ENCODE data around the gene DALRD3.
A peak's percentile ranks its signal among the peaks of the same experiment; 100 is the strongest.
"Not testable (repeated sequence)": the region's sequence is repeated elsewhere in the genome, so short reads cannot be mapped to it uniquely, and the experiment has no call there.

The DALRD3 gene

DNA sequence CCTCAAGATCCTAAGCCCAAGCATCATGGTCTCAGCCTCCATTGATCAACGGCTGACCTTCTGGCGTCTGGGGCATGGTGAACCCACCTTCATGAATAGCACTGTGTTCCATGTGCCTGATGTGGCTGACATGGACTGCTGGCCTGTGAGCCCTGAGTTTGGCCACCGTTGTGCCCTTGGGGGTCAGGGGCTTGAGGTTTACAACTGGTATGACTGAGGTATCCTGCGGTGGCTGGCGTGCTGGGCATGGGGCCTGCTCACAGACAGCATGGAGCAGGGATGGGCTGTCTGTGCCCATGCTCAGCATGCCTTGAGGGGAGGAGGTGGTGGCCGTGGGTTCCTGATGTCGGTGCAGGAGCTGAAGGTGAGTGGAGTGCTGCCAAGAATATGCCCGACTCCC is 3.3 kb downstream of the DALRD3 start:
- no peaks in the 10 kb centered on the region for H3K9me3 Mint-ChIP-seq
- H3K4me3 Mint-ChIP-seq, result no peak overlapping the region
- peaks cover 56% of the 10 kb centered on the region for H3K36me3 Mint-ChIP-seq
- ATAC-seq, result no peak
- H3K27ac Mint-ChIP-seq, result peak overlapping the region; percentile 20
- peaks cover 36% of the 10 kb centered on the region for H3K4me1 Mint-ChIP-seq
- DNase-seq (ENCODE audit: low spot score in 2 of 2), result no peak

DNA sequence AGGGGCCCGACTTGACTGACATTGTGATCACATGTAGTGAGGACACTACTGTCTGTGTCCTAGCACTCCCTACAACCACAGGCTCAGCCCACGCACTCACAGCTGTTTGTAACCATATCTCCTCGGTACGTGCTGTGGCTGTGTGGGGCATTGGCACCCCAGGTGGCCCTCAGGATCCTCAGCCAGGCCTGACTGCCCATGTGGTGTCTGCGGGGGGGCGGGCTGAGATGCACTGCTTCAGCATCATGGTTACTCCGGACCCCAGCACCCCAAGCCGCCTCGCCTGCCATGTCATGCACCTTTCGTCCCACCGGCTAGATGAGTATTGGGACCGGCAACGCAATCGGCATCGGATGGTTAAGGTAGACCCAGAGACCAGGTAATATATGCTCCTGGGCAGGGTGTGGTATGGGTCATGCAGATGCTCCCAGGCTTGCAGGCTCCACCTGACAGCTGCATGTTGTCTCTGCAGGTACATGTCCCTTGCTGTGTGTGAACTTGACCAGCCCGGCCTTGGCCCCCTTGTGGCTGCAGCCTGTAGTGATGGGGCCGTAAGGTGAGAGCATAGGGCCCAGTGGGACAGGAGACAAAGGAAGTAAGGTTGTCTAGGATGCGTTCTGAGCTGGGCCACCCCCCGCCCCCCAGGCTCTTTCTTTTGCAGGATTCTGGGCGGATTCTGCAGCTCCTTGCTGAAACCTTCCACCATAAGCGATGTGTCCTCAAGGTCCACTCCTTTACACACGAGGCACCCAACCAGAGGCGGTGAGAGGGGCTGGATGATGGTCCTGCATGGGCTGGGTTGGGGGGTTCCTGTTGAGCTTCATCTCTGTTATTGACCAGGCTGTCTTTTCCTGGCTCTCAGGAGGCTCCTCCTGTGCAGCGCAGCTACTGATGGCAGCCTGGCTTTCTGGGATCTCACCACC is 4.4 kb downstream of the DALRD3 start:
- Mint-ChIP-seq H3K4me3 (no peak overlapping the region), H3K9me3 (no peaks in the 10 kb centered on the region), H3K4me1 (peaks cover 42% of the 10 kb centered on the region), H3K36me3 (peaks cover 66% of the 10 kb centered on the region), H3K27ac (peak overlapping the region; percentile 20)
- ATAC-seq, result peak; percentile 42
- no peak for DNase-seq (ENCODE audit: low spot score in 2 of 2)

DNA sequence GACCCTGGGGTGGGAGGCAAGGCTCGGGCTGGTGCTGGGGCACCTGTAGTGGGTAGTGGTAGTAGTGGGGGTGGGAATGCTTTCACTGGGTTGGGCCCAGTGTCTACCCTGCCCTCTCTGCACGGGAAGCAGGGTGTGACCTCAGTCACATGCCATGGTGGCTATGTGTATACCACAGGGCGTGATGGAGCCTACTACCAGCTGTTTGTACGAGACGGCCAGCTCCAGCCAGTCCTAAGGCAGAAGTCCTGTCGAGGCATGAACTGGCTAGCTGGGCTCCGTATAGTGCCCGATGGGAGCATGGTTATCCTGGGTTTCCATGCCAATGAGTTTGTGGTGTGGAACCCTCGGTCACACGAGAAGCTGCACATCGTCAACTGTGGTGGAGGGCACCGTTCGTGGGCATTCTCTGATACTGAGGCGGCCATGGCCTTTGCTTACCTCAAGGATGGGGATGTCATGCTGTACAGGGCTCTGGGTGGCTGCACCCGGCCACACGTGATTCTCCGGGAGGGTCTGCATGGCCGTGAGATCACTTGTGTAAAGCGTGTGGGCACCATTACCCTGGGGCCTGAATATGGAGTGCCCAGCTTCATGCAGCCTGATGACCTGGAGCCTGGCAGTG is 5.2 kb downstream of the DALRD3 start:
- H3K36me3 Mint-ChIP-seq, result peaks cover 73% of the 10 kb centered on the region
- peaks cover 50% of the 10 kb centered on the region for H3K4me1 Mint-ChIP-seq
- no peak overlapping the region for H3K27ac Mint-ChIP-seq

DNA sequence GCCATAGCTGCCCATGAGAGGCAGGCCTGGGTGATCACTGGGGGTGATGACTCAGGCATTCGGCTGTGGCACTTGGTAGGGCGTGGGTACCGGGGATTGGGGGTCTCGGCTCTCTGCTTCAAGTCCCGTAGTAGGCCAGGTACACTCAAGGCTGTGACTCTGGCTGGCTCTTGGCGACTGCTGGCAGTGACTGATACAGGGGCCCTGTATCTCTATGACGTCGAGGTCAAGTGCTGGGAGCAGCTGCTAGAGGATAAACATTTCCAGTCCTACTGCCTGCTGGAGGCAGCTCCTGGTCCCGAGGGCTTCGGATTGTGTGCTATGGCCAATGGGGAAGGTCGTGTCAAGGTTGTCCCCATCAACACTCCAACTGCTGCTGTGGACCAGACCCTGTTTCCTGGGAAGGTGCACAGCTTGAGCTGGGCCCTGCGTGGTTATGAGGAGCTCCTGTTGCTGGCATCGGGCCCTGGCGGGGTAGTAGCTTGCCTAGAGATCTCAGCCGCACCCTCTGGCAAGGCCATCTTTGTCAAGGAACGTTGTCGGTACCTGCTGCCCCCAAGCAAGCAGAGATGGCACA is 5.9 kb downstream of the DALRD3 start:
- Mint-ChIP-seq H3K4me3 (no peak overlapping the region), H3K9me3 (no peaks in the 10 kb centered on the region), H3K27ac (no peak overlapping the region), H3K36me3 (peaks cover 80% of the 10 kb centered on the region), H3K4me1 (peaks cover 57% of the 10 kb centered on the region)
- DNase-seq (ENCODE audit: low spot score in 2 of 2) (no peak), ATAC-seq (no peak)

More for the DNA sequence above, 5.2 kb downstream of the DALRD3 start:
- Mint-ChIP-seq H3K9me3 (no peaks in the 10 kb centered on the region), H3K4me3 (no peak overlapping the region)
- DNase-seq (ENCODE audit: low spot score in 2 of 2), result no peak
- ATAC-seq, result no peak

DNA sequence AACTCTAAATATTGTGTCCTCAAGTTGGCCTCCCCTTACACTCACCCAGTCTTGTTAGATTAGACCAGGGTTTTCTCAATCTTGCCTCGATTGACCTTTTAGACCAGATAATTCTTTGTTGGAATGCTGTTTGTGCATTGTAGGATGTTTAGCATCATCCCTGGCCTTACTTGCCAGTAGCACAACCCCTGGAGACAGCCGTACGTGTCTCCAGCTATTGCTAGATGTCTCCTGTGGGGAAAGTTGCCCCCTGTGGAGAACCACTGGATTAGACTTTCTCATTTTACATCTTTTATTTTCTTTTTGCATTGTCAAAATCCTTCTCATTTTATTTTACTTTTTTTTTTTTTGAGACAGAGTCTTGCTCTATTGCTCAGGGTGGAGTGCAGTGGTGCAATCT is 9.0 kb downstream of the DALRD3 start:
- Mint-ChIP-seq H3K9me3 (no peaks in the 10 kb centered on the region), H3K4me1 (peaks cover 50% of the 10 kb centered on the region), H3K36me3 (peaks cover 72% of the 10 kb centered on the region), H3K4me3 (peak overlapping the region; percentile 100), H3K27ac (peak overlapping the region; percentile 100)
- ATAC-seq (no peak), DNase-seq (ENCODE audit: low spot score in 2 of 2) (no peak)

DNA sequence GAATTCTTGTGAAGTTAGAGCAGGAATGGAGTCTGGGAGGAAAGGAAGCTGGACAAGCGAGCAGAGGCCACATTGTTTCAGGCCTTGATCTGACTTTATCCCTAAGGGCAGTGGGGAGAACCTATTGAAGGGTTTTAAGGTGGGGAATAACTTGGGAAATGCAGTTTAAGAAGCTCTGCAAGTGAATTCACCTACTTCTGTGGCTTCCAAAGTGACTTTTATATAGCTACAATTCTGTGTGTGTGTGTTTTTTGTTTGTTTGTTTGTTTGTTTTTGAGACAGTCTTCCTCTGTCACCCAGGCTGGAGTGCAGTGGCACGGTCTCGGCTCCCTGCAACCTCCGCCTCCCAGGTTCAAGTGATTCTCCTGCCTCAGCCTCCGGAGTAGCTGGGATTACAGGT is 9.8 kb downstream of the DALRD3 start:
- peak overlapping the region; percentile 100 for H3K27ac Mint-ChIP-seq
- not testable (repeated sequence) for H3K9me3 Mint-ChIP-seq; ATAC-seq; DNase-seq (ENCODE audit: low spot score in 2 of 2)
- peaks cover 47% of the 10 kb centered on the region for H3K4me1 Mint-ChIP-seq
- peaks cover 65% of the 10 kb centered on the region for H3K36me3 Mint-ChIP-seq
- peak overlapping the region; percentile 100 for H3K4me3 Mint-ChIP-seq

DNA sequence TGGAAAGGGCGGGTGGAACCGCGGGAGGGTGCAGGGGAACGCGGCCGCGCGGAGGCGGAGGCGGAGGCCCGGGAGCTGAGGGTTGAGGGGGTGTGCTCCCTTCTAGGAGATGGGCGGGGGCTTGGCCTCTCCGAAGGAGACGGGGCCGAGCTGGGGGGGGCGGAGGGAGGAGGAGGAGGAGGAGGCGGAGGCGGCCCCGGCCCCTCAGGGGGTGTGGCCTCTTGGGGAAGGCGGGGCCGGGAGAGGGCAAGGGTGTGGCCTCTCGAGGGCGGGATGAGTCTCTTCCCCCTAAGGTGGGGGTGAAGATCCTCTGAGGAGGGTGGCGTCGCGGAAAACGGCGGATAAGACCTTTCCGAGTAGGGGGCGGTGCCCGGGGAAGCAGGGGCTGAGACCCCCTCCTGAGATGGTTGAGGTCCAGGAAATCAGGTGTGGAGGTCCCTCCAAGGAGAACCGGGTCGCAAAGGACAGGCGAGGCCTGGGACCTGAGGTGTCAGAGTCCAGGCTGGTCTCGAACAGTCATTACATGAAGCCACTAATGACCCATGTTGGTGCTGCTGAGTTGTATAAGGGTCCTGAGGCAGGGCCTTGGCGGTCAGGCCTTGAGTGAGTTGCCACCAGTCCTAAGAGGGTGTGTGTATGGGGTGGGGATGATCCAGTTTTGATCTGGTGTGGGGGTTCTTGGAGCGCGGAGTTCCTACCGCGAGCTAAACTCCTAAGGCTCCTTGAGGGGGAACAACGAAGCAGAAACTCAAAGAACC is 10.4 kb downstream of the DALRD3 start:
- H3K27ac Mint-ChIP-seq, result peak overlapping the region; percentile 100
- H3K4me3 Mint-ChIP-seq, result peak overlapping the region; percentile 100
- H3K4me1 Mint-ChIP-seq, result peaks cover 44% of the 10 kb centered on the region
- H3K9me3 Mint-ChIP-seq, result no peaks in the 10 kb centered on the region
- peaks cover 62% of the 10 kb centered on the region for H3K36me3 Mint-ChIP-seq
- ATAC-seq (peak; percentile 68), DNase-seq (ENCODE audit: low spot score in 2 of 2) (peak; percentile 79 to 94)

DNA sequence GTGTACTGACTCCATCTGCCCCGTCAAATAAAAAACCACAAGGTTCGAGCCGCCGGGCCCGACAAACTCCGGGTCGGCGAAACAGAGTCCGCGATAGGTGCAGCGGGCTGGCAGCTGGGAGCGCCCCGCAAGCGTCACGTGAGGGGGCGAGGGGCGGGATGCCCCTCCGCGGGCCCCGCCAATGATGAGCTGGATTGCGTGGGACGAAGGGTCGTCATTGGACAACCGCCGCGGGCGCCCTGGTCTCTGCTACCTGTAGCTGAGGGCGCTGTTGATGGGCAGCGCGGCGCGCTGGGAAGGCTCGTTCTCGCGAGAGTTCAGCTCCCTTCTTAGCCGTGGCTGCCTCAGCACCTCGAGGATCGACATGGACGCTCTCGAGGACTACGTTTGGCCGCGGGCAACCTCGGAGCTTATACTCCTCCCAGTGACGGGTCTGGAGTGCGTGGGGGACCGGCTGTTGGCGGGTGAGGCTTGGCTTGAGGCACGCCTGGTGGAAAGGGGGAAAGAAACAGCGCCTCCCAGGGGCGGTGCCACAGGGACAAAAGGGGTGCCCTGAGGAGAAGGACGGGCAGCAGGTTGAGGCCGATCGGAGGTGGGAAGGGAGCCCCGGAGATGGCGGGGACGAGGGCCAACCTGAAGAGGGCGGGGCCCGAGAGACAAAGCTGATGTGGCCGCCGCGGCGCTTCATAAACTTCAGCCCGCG is 11.2 kb downstream of the DALRD3 start, which contains the start of gene WDR6:
Gene WDR6, plus strand, starts transcription at position 324 of the 703 bp plus-strand sequence. Its CDS starts 41 bp downstream, at position 365.
- peak; percentile 91 for ATAC-seq
- H3K36me3 Mint-ChIP-seq, result peaks cover 55% of the 10 kb centered on the region
- H3K4me3 Mint-ChIP-seq, result peak within 1 kb of the TSS; percentile 100

DNA sequence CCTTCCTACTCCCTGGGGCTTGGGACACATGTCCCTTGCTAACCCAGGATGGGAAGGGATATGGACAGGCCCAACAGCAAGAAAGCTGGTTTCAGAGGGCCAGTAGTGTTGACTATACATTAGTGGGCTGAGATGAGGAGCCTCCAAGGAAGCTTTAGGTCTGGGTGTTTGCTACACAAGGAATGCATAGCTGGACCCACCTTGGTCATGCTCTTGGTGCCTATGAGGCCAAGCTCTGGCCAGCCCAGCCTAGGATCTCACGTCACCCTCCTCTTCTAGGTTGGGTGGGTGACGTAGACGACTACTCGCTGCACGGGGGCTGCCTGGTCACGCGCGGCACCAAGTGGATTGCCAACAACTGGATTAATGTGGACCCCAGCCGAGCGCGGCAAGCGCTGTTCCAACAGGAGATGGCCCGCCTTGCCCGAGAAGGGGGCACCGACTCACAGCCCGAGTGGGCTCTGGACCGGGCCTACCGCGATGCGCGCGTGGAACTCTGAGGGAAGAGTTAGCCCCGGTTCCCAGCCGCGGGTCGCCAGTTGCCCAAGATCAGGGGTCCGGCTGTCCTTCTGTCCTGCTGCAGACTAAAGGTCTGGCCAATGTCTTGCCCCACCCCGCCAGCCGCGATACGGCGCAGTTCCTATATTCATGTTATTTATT is 11.8 kb downstream of the DALRD3 start:
- ATAC-seq (no peak), DNase-seq (ENCODE audit: low spot score in 2 of 2) (no peak)
- H3K36me3 Mint-ChIP-seq, result peaks cover 48% of the 10 kb centered on the region
- H3K4me3 Mint-ChIP-seq, result peak overlapping the region; percentile 100
- peaks cover 37% of the 10 kb centered on the region for H3K4me1 Mint-ChIP-seq
- H3K27ac Mint-ChIP-seq, result peak overlapping the region; percentile 100
- no peaks in the 10 kb centered on the region for H3K9me3 Mint-ChIP-seq

More for the DNA sequence above, 11.2 kb downstream of the DALRD3 start, which contains the start of gene WDR6:
- DNase-seq (ENCODE audit: low spot score in 2 of 2), result peak; percentile 95 to 98
- Mint-ChIP-seq H3K4me1 (peaks cover 39% of the 10 kb centered on the region), H3K9me3 (no peaks in the 10 kb centered on the region), H3K27ac (peak within 1 kb of the TSS; percentile 100)

DNA sequence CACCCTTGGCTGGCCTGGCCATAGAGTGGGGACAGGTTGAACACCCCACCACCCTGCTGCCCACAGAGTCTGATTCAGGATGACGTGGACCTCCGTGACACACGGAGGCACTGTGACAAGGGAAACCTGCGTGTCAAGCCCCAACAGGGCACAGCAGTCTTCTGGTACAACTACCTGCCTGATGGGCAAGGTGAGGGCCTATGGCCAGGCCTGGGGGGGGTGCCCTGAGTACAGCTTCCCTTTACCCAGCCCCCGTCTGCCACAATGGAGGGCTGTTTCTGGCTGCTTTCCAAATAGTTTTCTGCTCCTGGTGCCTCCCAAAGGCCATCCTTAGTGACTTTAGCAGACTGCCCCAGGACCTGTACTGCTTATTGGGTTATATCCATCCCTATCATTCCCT is 12.4 kb downstream of the DALRD3 start:
- Mint-ChIP-seq H3K4me3 (peak overlapping the region; percentile 100), H3K4me1 (peaks cover 37% of the 10 kb centered on the region), H3K9me3 (no peaks in the 10 kb centered on the region), H3K27ac (no peak overlapping the region), H3K36me3 (peaks cover 42% of the 10 kb centered on the region)
- no peak for ATAC-seq
- DNase-seq (ENCODE audit: low spot score in 2 of 2), result no peak

DNA sequence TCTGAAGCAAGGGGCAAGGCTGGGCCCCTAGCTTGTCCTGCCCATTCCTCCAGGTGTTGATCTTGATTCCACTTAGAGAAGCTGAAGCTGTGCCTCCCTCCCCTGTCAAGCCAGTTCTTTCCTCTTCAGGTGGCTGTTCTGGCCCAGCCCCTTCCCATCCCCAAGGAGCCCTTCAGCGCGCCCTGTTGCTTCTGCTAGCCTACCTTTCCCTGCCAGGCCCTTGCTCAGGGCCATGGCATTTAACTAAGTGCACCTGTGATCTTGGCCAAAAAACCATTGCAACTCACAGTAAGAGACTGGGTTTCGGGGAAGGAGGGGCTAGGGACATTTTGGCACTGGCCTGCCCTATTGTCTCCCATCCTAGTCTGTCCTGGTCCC is 13.1 kb downstream of the DALRD3 start:
- ATAC-seq (no peak), DNase-seq (ENCODE audit: low spot score in 2 of 2) (no peak)
- peaks cover 37% of the 10 kb centered on the region for H3K4me1 Mint-ChIP-seq
- no peaks in the 10 kb centered on the region for H3K9me3 Mint-ChIP-seq
- no peak overlapping the region for H3K4me3 Mint-ChIP-seq
- peaks cover 35% of the 10 kb centered on the region for H3K36me3 Mint-ChIP-seq
- no peak overlapping the region for H3K27ac Mint-ChIP-seq

DNA sequence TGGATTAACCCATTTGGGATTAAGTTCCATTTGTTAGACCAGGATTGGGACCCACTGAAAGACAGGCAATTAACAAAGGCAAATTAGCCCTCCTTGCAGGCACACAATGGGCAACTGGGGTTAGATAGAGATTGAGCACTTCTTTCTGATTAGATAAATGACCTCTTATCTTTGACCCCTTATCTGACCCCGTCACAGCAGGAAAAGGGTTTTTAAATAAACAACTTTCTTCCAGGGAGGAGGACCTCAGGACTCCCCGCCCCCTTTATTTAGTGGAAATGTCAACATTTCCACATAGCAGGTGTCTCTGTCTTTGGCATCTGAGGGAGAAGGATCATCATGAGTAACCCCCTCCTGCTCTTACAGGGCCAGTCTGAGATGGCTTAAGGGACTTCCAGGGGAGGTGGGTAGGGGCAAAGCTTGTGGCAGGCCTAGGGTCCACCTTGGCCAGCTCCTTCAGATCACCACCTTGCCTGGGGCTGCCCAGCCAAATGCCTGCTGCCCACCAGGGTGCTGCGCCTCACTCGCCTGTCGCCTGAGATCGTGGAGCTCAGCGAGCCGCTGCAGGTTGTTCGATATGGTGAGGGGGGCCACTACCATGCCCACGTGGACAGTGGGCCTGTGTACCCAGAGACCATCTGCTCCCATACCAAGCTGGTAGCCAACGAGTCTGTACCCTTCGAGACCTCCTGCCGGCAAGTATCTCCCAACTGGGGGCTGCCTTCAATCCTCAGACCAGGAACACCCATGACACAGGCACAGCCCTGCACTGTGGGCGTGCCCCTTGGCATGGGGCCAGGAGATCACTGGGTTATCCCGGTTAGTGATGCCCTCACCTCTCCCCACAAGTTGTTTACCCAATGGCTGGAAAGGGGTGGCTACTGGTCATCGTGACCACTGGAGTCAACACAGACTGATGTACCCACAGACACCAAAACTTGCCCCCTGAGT is 13.8 kb downstream of the DALRD3 start:
- no peaks in the 10 kb centered on the region for H3K9me3 Mint-ChIP-seq
- H3K27ac Mint-ChIP-seq, result no peak overlapping the region
- DNase-seq (ENCODE audit: low spot score in 2 of 2) (no peak), ATAC-seq (no peak)
- no peak overlapping the region for H3K4me3 Mint-ChIP-seq
- H3K4me1 Mint-ChIP-seq, result peaks cover 37% of the 10 kb centered on the region
- peaks cover 29% of the 10 kb centered on the region for H3K36me3 Mint-ChIP-seq

DNA sequence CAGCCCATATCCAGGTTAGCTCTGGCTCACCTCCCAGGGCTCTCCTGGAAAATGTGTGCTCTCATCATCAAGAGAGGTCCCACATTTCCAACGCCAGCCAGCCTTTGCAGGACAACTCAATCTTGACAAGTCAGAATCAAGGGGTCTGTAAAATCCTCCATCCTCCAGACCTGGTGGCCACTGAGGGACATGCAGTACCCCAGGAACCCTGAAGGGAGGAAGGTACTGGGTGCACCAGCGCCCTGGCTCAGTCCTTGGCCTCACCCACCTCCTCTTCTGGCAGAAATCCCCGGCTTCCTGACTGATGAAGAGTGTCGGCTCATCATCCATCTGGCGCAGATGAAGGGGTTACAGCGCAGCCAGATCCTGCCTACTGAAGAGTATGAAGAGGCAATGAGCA is 17.2 kb downstream of the DALRD3 start:
- no peak overlapping the region for H3K4me3 Mint-ChIP-seq
- no peaks in the 10 kb centered on the region for H3K36me3 Mint-ChIP-seq
- peak overlapping the region; percentile 19 for H3K27ac Mint-ChIP-seq
- no peak for DNase-seq (ENCODE audit: low spot score in 2 of 2)
- peaks cover 7% of the 10 kb centered on the region for H3K4me1 Mint-ChIP-seq
- no peak for ATAC-seq
- no peaks in the 10 kb centered on the region for H3K9me3 Mint-ChIP-seq

Measured in stimulated activated effector memory CD8-positive, alpha-beta T cell treated with anti-CD3 and anti-CD28 coated beads, Interleukin-12 subunit alpha, Interleukin-12 subunit beta, amount 100 ng/mL, for 72 hours (primary cell).